WTC11 (cell line): ENCODE data around the gene OPCML. TPM values are rescaled to one million over a fixed set of nuclear protein-coding genes. Genes with fewer than 3 reads are reported as not detected.

ENCODE experiments used
- ATAC-seq: fragments of 200-7000 bp; cut with Tn5 transposase; 2 replicates; pipeline ENCODE4 v1.10.0; 2021; ENCODE audit warnings: mild to moderate bottlenecking, moderate library complexity
- CTCF ChIA-PET: fragments of 300-600 bp; sonication (Branson Sonifier 250); formaldehyde crosslinking; loops from one replicate; lab custom pipeline; 2021; ENCODE audit warnings: antibody characterized with exemption; lab: Charles Lee
- POLR2A ChIA-PET: fragments of 350-600 bp; sonication (Branson Sonifier 250); formaldehyde crosslinking; loops from one replicate; lab custom pipeline; 2021; ENCODE audit warnings: antibody characterized with exemption; lab: Charles Lee
- DNase-seq: peaks from one replicate; pipeline ENCODE4 v3.0.0; 2021; ENCODE audit warnings: low spot score
- H3K27ac Mint-ChIP-seq: 2 replicates; pipeline ENCODE4 v1.8.0; 2021; ENCODE audit warnings: mixed read lengths
- H3K27me3 Mint-ChIP-seq: 2 replicates; pipeline ENCODE4 v1.8.0; 2021; ENCODE audit warnings: low read depth, mild to moderate bottlenecking, moderate library complexity, mixed read lengths
- H3K36me3 Mint-ChIP-seq: 2 replicates; pipeline ENCODE4 v1.8.0; 2021; ENCODE audit warnings: mixed read lengths
- H3K4me1 Mint-ChIP-seq: 2 replicates; pipeline ENCODE4 v1.8.0; 2022; ENCODE audit warnings: mixed read lengths
- H3K4me3 Mint-ChIP-seq: 2 replicates; pipeline ENCODE4 v1.8.0; 2021; ENCODE audit warnings: mild to moderate bottlenecking, moderate library complexity, mixed read lengths
- H3K9me3 Mint-ChIP-seq: 2 replicates; pipeline ENCODE4 v1.8.0; 2021; ENCODE audit warnings: mixed read lengths
- ATF1 ChIP-seq: sonication (generic); formaldehyde crosslinking; IDR thresholded peaks from 2 replicates; pipeline ENCODE4 v1.8.1; 2023; ENCODE audit warnings: mild to moderate bottlenecking, moderate library complexity, missing genetic modification reagents
- ATF6 ChIP-seq: sonication (generic); formaldehyde crosslinking; IDR thresholded peaks from 2 replicates; pipeline ENCODE4 v1.8.1; 2023; ENCODE audit warnings: mild to moderate bottlenecking, missing genetic modification reagents
- CBFB ChIP-seq: sonication (generic); formaldehyde crosslinking; IDR thresholded peaks from 2 replicates; pipeline ENCODE4 v1.8.1; 2022; ENCODE audit warnings: mild to moderate bottlenecking, low read depth, missing genetic modification reagents
- CDX4 ChIP-seq: fragments of 250-450 bp; sonication (Bioruptor Pico); IDR thresholded peaks from 2 replicates; pipeline ENCODE4 v1.9.0; 2021; ENCODE audit warnings: moderate library complexity, mild to moderate bottlenecking, inconsistent platforms, borderline replicate concordance
- CREM ChIP-seq: sonication (generic); formaldehyde crosslinking; IDR thresholded peaks from 2 replicates; pipeline ENCODE4 v1.8.1; 2022; ENCODE audit warnings: mild to moderate bottlenecking, missing genetic modification reagents, moderate library complexity
- ETV6 ChIP-seq: sonication (generic); formaldehyde crosslinking; IDR thresholded peaks from 2 replicates; pipeline ENCODE4 v1.8.1; 2022; ENCODE audit warnings: mild to moderate bottlenecking, missing genetic modification reagents
- FOXK1 ChIP-seq: sonication (generic); formaldehyde crosslinking; IDR thresholded peaks from 2 replicates; pipeline ENCODE4 v1.8.0; 2022; ENCODE audit warnings: mild to moderate bottlenecking, moderate library complexity, missing genetic modification reagents
- IRF2 ChIP-seq: sonication (generic); formaldehyde crosslinking; IDR thresholded peaks from 2 replicates; pipeline ENCODE4 v1.8.0; 2022; ENCODE audit warnings: low read depth, missing genetic modification reagents, borderline replicate concordance
- NR3C1 ChIP-seq: sonication (generic); formaldehyde crosslinking; conservative IDR thresholded peaks from 2 replicates; pipeline ENCODE4 v1.8.1; 2023; ENCODE audit warnings: low read depth, mild to moderate bottlenecking, missing genetic modification reagents
- RORB ChIP-seq: fragments of 250-450 bp; sonication (Bioruptor Pico); IDR thresholded peaks from 2 replicates; pipeline ENCODE4 v1.9.0; 2021; ENCODE audit warnings: mild to moderate bottlenecking
- STAT6 ChIP-seq: sonication (generic); formaldehyde crosslinking; conservative IDR thresholded peaks from 2 replicates; pipeline ENCODE4 v1.8.1; 2023; ENCODE audit warnings: mild to moderate bottlenecking, low read depth, missing genetic modification reagents, moderate library complexity
- TEAD1 ChIP-seq: sonication (generic); formaldehyde crosslinking; IDR thresholded peaks from 2 replicates; pipeline ENCODE4 v1.8.0; 2022; ENCODE audit warnings: mild to moderate bottlenecking, missing genetic modification reagents
- ZBTB21 ChIP-seq: sonication (generic); formaldehyde crosslinking; IDR thresholded peaks from 2 replicates; pipeline ENCODE4 v1.8.1; 2023; ENCODE audit warnings: mild to moderate bottlenecking, missing genetic modification reagents, borderline replicate concordance
- ZNF263 ChIP-seq: sonication (generic); formaldehyde crosslinking; IDR thresholded peaks from 2 replicates; pipeline ENCODE4 v1.8.1; 2022; ENCODE audit warnings: low read depth, mild to moderate bottlenecking, moderate library complexity, missing genetic modification reagents
- ZNF416 ChIP-seq: fragments of 250-450 bp; sonication (Bioruptor Pico); IDR thresholded peaks from 2 replicates; pipeline ENCODE4 v1.9.0; 2021; ENCODE audit warnings: mild to moderate bottlenecking, inconsistent platforms
- ZNF423 ChIP-seq: fragments of 250-450 bp; sonication (Bioruptor Pico); IDR thresholded peaks from 2 replicates; pipeline ENCODE4 v2.1.2; 2022; ENCODE audit warnings: mild to moderate bottlenecking, moderate library complexity
- ZNF425 ChIP-seq: fragments of 250-450 bp; sonication (Bioruptor Pico); conservative IDR thresholded peaks from 2 replicates; pipeline ENCODE4 v1.9.0; 2021; ENCODE audit warnings: mild to moderate bottlenecking
- ZNF512 ChIP-seq: sonication (generic); formaldehyde crosslinking; IDR thresholded peaks from 2 replicates; pipeline ENCODE4 v1.8.1; 2022; ENCODE audit warnings: missing genetic modification reagents, borderline replicate concordance
- ZNF671 ChIP-seq: fragments of 250-450 bp; sonication (Bioruptor Pico); IDR thresholded peaks from 2 replicates; pipeline ENCODE4 v1.8.0; 2021; ENCODE audit warnings: mild to moderate bottlenecking
- total RNA-seq: library from RNA; stranded (reverse); gene quantifications from 3 replicates; pipeline ENCODE4 v1.2.3, GENCODE V29; 2021

The OPCML gene
- total RNA-seq, 1 experiment from 2014 or later = 1.5 TPM

- DNase-seq (no peak), ATAC-seq (no peak)
- Mint-ChIP-seq H3K36me3 (no peaks in the 10 kb centered on the region), H3K4me3 (no peak overlapping the region), H3K27ac (no peak overlapping the region), H3K9me3 (no peaks in the 10 kb centered on the region), H3K4me1 (peaks cover 13% of the 10 kb centered on the region), H3K27me3 (no peaks in the 10 kb centered on the region)
- ChIA-PET POLR2A (no interaction called here), CTCF (no interaction called here)
- TF ChIP-seq CDX4 (CRISPR knock-in tag) (no peak), ATF6 (CRISPR knock-in tag) (no peak), NR3C1 (CRISPR knock-in tag) (no peak), RORB (CRISPR knock-in tag) (no peak)
Measured at GRCh38 chr11:133520707-133521106, 11.6 kb downstream of the OPCML start.

GRCh38 chr11:133519560-133519959, 12.7 kb downstream of the OPCML start:
- Mint-ChIP-seq H3K27me3 (peaks cover 2% of the 10 kb centered on the region), H3K27ac (no peak overlapping the region; the same call in 1 of the 2 replicates)

More at GRCh38 chr11:133519560-133519959, 12.7 kb downstream of the OPCML start:
- ChIA-PET CTCF (interaction anchor here (0.8 kb wide), 1 partner anchor 10 kb away, joined by 3 read pairs; no protein-coding TSS in a partner anchor), POLR2A (interaction anchor here (0.8 kb wide), 1 partner anchor 30 kb away, joined by 4 read pairs; no protein-coding TSS in a partner anchor)
- TF ChIP-seq CDX4 (CRISPR knock-in tag) (no peak), ZNF263 (no peak), ZNF512 (CRISPR knock-in tag) (no peak), ZBTB21 (no peak), ZNF671 (CRISPR knock-in tag) (no peak), ATF1 (no peak), CBFB (CRISPR knock-in tag) (no peak), ZNF423 (no peak), ETV6 (CRISPR knock-in tag) (no peak), ATF6 (CRISPR knock-in tag) (no peak), ZNF425 (CRISPR knock-in tag) (no peak), ZNF416 (CRISPR knock-in tag) (no peak), STAT6 (CRISPR knock-in tag) (no peak), IRF2 (no peak), FOXK1 (CRISPR knock-in tag) (no peak), TEAD1 (no peak), CREM (CRISPR knock-in tag) (no peak), RORB (CRISPR knock-in tag) (no peak)
- Mint-ChIP-seq H3K4me1 (peaks cover 21% of the 10 kb centered on the region), H3K4me3 (no peak overlapping the region), H3K9me3 (no peaks in the 10 kb centered on the region), H3K36me3 (no peaks in the 10 kb centered on the region)
- ATAC-seq = no peak
- no peak for DNase-seq
